Measurements from ENCODE around the gene UBA6. TPM values are rescaled to one million over a fixed set of nuclear protein-coding genes. Genes with fewer than 3 reads are reported as not detected.
"Not testable (repeated sequence)": the region's sequence is repeated elsewhere in the genome, so short reads cannot be mapped to it uniquely, and the experiment has no call there.

UBA6 gene
- total and polyA plus RNA-seq, 4 donors: 46.6 to 91.0 (median 64.5) TPM

- no peaks in the 10 kb centered on the region for H3K9me3 ChIP-seq (ENCODE audit: control insufficient read depth, insufficient read depth, low read length)
- DNase-seq (ENCODE audit: low read depth in 4 of 6, low spot score in 6 of 6): no peak
- peaks cover 15% of the 10 kb centered on the region for H3K36me3 ChIP-seq (ENCODE audit: control insufficient read depth, insufficient read depth, low read length)
- H3K4me1 ChIP-seq (ENCODE audit: control insufficient read depth, insufficient read depth, low read length): peaks cover 4% of the 10 kb centered on the region
- 92% methylated on average over 2 of the region's 2 CpGs for WGBS (ENCODE audit: insufficient coverage)
- no peaks in the 10 kb centered on the region for H3K27me3 ChIP-seq (ENCODE audit: control insufficient read depth, insufficient read depth, low read length)
- H3K4me3 ChIP-seq (ENCODE audit: low read depth, low read length): no peak overlapping the region
- no peak overlapping the region for H3K27ac ChIP-seq (ENCODE audit: low read depth, low read length)
These were observed 16.6 kb upstream of the UBA6 start for GRCh38 chr4:67717586-67717985.

DNA sequence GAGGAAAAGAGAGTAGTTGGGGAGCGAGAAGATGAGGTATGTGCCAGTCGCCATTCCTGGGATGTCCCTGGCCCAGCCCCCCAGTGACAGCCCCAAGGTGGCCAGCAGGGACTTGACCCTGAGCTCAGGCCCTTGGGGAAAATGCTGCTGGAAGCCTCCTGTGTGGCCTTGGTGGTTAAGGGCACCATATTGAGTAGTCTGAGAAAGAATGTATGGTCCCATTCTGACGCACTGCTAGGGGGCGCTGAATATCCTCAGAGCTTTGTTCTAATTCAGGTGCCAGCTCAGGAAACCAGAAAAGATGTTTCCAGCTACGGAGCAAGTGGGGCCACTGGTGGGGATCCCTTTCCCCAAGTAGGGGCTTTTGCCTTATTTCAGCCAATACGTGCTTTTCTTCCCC is 14.0 kb upstream of the UBA6 start:
- no peaks in the 10 kb centered on the region for H3K27me3 ChIP-seq (ENCODE audit: control insufficient read depth, insufficient read depth, low read length)
- 92% methylated on average over 6 of the region's 6 CpGs for WGBS (ENCODE audit: insufficient coverage)
- peaks cover 8% of the 10 kb centered on the region for H3K36me3 ChIP-seq (ENCODE audit: control insufficient read depth, insufficient read depth, low read length)
- H3K4me1 ChIP-seq (ENCODE audit: control insufficient read depth, insufficient read depth, low read length): peaks cover 4% of the 10 kb centered on the region
- no peak for DNase-seq (ENCODE audit: low read depth in 4 of 6, low spot score in 6 of 6)
- H3K9me3 ChIP-seq (ENCODE audit: control insufficient read depth, insufficient read depth, low read length): no peaks in the 10 kb centered on the region
- no peak overlapping the region for H3K4me3 ChIP-seq (ENCODE audit: low read depth, low read length)
- no peak overlapping the region for H3K27ac ChIP-seq (ENCODE audit: low read depth, low read length)

DNA sequence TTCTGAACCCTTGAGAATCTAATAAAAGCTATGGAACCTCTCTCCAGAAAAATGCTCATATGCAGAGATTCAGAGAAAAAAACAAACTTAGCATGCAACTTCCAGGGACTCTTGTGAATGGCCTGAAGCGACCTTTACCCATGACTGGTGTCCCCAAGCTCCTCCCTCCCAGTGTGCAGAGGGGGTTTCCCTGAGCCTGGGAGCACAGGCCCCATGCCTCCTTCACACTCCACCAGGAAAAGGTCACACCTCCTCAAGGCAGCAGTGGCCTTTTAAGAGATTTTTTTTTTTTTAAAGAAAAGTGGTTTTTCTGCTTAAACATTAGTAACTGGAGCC is 13.3 kb upstream of the UBA6 start:
- WGBS (ENCODE audit: insufficient coverage): no CpG with 5 or more reads among the region's 1 CpG
- H3K9me3 ChIP-seq (ENCODE audit: control insufficient read depth, insufficient read depth, low read length): no peaks in the 10 kb centered on the region
- peaks cover 8% of the 10 kb centered on the region for H3K36me3 ChIP-seq (ENCODE audit: control insufficient read depth, insufficient read depth, low read length)
- H3K4me1 ChIP-seq (ENCODE audit: control insufficient read depth, insufficient read depth, low read length): peaks cover 4% of the 10 kb centered on the region
- H3K27me3 ChIP-seq (ENCODE audit: control insufficient read depth, insufficient read depth, low read length): no peaks in the 10 kb centered on the region
- H3K4me3 ChIP-seq (ENCODE audit: low read depth, low read length): no peak overlapping the region
- no peak overlapping the region for H3K27ac ChIP-seq (ENCODE audit: low read depth, low read length)
- DNase-seq (ENCODE audit: low read depth in 4 of 6, low spot score in 6 of 6): no peak

- Histone ChIP-seq H3K9me3 (ENCODE audit: control insufficient read depth, insufficient read depth, low read length) (no peaks in the 10 kb centered on the region), H3K36me3 (ENCODE audit: control insufficient read depth, insufficient read depth, low read length) (peaks cover 8% of the 10 kb centered on the region), H3K27ac (ENCODE audit: low read depth, low read length) (no peak overlapping the region), H3K4me1 (ENCODE audit: control insufficient read depth, insufficient read depth, low read length) (peaks cover 4% of the 10 kb centered on the region), H3K27me3 (ENCODE audit: control insufficient read depth, insufficient read depth, low read length) (no peaks in the 10 kb centered on the region), H3K4me3 (ENCODE audit: low read depth, low read length) (no peak overlapping the region)
- no peak for DNase-seq (ENCODE audit: low read depth in 4 of 6, low spot score in 6 of 6)
- WGBS (ENCODE audit: insufficient coverage): 95% methylated on average over 9 of the region's 12 CpGs
These were observed 12.7 kb upstream of the UBA6 start for GRCh38 chr4:67713529-67714247.

GRCh38 chr4:67712650-67713528 is 11.9 kb upstream of the UBA6 start:
- WGBS (ENCODE audit: insufficient coverage): 77% methylated on average over 6 of the region's 7 CpGs
- no peaks in the 10 kb centered on the region for H3K27me3 ChIP-seq (ENCODE audit: control insufficient read depth, insufficient read depth, low read length)

GRCh38 chr4:67712000-67712625 is 11.2 kb upstream of the UBA6 start:
- Histone ChIP-seq H3K27ac (ENCODE audit: low read depth, low read length) (no peak overlapping the region), H3K27me3 (ENCODE audit: control insufficient read depth, insufficient read depth, low read length) (no peaks in the 10 kb centered on the region), H3K36me3 (ENCODE audit: control insufficient read depth, insufficient read depth, low read length) (peaks cover 8% of the 10 kb centered on the region), H3K9me3 (ENCODE audit: control insufficient read depth, insufficient read depth, low read length) (no peaks in the 10 kb centered on the region), H3K4me3 (ENCODE audit: low read depth, low read length) (no peak overlapping the region), H3K4me1 (ENCODE audit: control insufficient read depth, insufficient read depth, low read length) (peaks cover 4% of the 10 kb centered on the region)
- 59% methylated on average over 2 of the region's 3 CpGs for WGBS (ENCODE audit: insufficient coverage)
- no peak for DNase-seq (ENCODE audit: low read depth in 4 of 6, low spot score in 6 of 6)

More at GRCh38 chr4:67712650-67713528, 11.9 kb upstream of the UBA6 start:
- Histone ChIP-seq H3K9me3 (ENCODE audit: control insufficient read depth, insufficient read depth, low read length) (no peaks in the 10 kb centered on the region), H3K36me3 (ENCODE audit: control insufficient read depth, insufficient read depth, low read length) (peaks cover 8% of the 10 kb centered on the region), H3K4me3 (ENCODE audit: low read depth, low read length) (no peak overlapping the region), H3K27ac (ENCODE audit: low read depth, low read length) (no peak overlapping the region), H3K4me1 (ENCODE audit: control insufficient read depth, insufficient read depth, low read length) (peaks cover 4% of the 10 kb centered on the region)
- DNase-seq (ENCODE audit: low read depth in 4 of 6, low spot score in 6 of 6): no peak

- H3K9me3 ChIP-seq (ENCODE audit: control insufficient read depth, insufficient read depth, low read length); H3K36me3 ChIP-seq (ENCODE audit: control insufficient read depth, insufficient read depth, low read length); DNase-seq (ENCODE audit: low read depth in 4 of 6, low spot score in 6 of 6); H3K4me1 ChIP-seq (ENCODE audit: control insufficient read depth, insufficient read depth, low read length); H3K4me3 ChIP-seq (ENCODE audit: low read depth, low read length); H3K27me3 ChIP-seq (ENCODE audit: control insufficient read depth, insufficient read depth, low read length); H3K27ac ChIP-seq (ENCODE audit: low read depth, low read length): not testable (repeated sequence)
- 100% methylated on average over 2 of the region's 3 CpGs for WGBS (ENCODE audit: insufficient coverage)
These were observed 5.7 kb upstream of the UBA6 start for GRCh38 chr4:67706682-67707081.

- Histone ChIP-seq H3K27me3 (ENCODE audit: control insufficient read depth, insufficient read depth, low read length) (no peaks in the 10 kb centered on the region), H3K9me3 (ENCODE audit: control insufficient read depth, insufficient read depth, low read length) (no peaks in the 10 kb centered on the region), H3K27ac (ENCODE audit: low read depth, low read length) (no peak overlapping the region), H3K36me3 (ENCODE audit: control insufficient read depth, insufficient read depth, low read length) (no peaks in the 10 kb centered on the region), H3K4me1 (ENCODE audit: control insufficient read depth, insufficient read depth, low read length) (peaks cover under 1% of the 10 kb centered on the region), H3K4me3 (ENCODE audit: low read depth, low read length) (no peak overlapping the region)
- WGBS (ENCODE audit: insufficient coverage): no CpG with 5 or more reads among the region's 2 CpGs
- DNase-seq (ENCODE audit: low read depth in 4 of 6, low spot score in 6 of 6): no peak
These were observed 3.9 kb upstream of the UBA6 start for GRCh38 chr4:67704843-67705242.

- no peak for DNase-seq (ENCODE audit: low read depth in 4 of 6, low spot score in 6 of 6)
- Histone ChIP-seq H3K36me3 (ENCODE audit: control insufficient read depth, insufficient read depth, low read length) (no peaks in the 10 kb centered on the region), H3K9me3 (ENCODE audit: control insufficient read depth, insufficient read depth, low read length) (no peaks in the 10 kb centered on the region), H3K27ac (ENCODE audit: low read depth, low read length) (no peak overlapping the region), H3K4me3 (ENCODE audit: low read depth, low read length) (peak overlapping the region; percentile 91), H3K27me3 (ENCODE audit: control insufficient read depth, insufficient read depth, low read length) (no peaks in the 10 kb centered on the region), H3K4me1 (ENCODE audit: control insufficient read depth, insufficient read depth, low read length) (peaks cover 6% of the 10 kb centered on the region)
- WGBS (ENCODE audit: insufficient coverage): no CpG with 5 or more reads among the region's 2 CpGs
These were observed 1.2 kb upstream of the UBA6 start for GRCh38 chr4:67702166-67702565.

All from spinal cord (tissue), 10 donors.